Stromal cell of bone marrow (primary cell): ENCODE measurements around the gene HSPG2.
"Not testable (repeated sequence)": the region's sequence is repeated elsewhere in the genome, so short reads cannot be mapped to it uniquely, and the experiment has no call there.

Experiments
- DNase-seq: peaks from one replicate; pipeline ENCODE4 v3.0.0-alpha.2; 2012; ENCODE audit warnings: low read depth

HSPG2 gene

DNA sequence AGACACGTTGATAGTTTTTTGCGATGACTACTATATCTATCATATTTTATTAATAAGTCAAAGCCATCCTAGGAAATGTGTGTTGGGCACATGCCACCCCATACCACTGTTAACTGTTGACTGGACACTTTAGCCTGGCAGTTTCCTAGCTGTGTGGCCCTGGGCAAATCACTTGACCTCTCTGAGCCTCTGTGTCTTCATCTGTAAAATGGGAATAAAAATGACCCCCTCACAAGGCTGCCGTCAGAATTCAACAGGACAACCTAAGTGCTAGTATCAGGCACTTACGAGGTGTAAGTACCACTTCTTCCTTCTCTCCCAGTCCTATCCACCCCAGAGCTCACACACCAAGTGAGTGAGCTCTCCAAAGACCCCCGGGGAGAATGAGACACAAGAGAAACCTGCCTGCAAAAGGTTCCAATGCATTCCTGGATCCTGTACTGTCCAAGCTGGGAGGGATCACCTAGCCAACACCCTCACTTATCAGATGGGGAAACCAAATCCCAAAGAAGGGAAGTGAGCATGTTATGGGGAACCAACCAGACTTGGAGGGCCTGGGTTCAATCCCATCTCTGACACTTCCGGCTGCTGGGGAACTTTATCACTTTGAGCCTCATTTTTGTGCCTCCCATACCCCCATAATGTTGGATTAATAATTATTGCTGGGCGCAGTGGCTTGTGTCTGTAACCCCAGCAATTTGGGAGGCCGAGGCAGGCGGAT is 24.9 kb downstream of the HSPG2 start:
- no peak for DNase-seq

DNA sequence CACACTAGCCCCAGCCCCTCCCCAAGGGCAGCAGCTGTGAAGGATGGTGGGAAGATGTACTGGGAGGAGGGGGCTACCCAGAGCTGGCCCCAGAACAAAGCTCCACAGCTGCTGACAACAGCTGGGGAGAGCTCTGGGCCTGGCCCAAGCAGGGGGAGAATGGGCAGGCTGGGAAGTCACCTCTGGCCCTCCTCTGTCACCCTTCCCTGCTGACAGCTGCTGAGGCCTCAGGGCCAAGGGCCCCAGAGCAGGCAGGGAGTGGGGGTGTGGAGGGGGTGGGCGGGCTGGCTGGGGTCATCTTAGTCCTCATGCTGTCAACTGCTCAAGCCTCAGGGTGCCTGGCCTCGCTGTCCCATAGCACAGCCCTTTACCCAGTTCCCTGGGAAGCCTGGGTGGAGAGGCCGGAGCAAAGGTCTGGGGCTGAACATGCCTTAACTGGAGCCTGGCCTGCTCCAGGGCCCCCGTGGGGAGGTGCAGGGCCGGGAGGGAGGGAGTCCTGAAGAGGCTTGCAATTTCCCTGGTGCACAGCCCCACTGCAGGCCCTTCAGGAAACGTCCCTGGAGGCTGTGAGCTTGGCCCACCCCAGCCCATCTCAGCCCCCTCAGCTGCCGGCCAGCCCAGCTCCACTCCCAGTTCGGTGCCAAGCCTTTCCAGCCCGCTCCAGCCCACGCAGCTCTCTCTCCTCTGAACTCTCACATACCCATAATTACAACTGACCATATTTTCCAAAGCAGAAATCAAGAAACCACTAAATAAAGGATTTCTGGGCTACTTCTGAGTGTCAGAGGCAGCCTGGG is 25.7 kb downstream of the HSPG2 start:
- DNase-seq: peak; percentile 67

DNA sequence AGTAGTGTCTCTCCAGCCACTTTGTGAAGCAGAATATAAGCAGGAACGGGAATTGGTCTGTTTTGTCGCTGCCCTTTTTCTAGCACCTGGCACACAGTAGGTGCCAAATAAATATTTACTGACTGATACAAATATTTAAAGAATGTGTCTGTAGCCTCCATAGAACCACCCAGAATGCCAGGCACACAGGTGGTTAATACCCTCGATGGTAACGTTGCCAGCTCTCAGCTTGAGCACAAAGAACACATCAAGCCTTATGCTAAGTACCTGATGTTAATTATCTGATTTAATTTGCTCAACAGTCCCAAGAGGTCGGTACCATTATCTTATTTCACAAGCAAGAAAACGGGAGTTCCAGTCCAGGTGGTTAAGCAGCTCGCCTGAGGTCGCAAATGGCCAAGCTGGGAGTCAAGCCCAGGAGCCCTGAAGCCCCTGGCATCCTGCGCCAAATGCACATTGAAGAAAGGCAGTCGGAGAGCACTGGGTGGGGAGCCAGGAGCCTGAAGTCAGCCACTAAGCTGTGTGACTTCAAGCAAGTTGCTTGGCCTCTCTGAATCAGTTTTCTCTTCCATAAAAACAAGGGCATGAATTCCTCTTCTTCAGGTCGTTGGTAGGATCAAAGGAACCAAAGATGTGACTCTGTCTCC is 26.4 kb downstream of the HSPG2 start:
- DNase-seq: no peak

DNA sequence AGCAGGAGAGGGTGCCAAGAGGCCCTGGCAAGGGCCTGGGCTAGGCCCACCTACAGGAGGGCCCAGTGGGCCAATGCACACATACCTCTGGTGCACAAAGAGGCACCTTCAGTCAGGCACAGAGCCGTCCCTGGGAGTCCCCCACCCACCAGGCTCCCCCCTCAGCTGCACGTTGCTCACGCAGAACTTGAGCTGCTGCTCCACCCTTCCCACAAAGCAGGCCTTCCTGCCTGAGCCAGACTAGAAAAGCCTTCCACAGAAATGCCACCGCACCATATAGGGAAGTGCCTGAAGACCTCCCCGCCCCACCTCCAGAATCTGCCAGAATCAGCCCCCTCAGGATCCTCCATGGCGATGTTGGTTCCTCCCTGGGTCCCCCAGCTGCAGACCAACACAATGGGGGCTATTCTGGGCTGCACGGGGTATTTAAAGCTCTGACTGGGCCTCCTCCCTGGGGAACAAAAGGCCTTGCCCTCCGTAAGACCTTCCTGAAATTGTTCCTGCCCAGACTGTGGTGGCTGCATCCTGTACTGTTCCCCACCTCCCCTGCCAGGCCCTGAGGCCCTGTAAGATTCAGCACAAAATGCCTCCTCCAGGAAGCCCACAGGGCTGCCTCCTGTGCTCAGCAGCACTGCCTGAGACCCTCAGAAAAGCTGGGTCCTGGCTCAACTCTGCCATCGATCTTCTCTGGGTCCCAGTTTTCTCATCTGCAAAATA is 27.2 kb downstream of the HSPG2 start:
- DNase-seq: peak; percentile 70

DNA sequence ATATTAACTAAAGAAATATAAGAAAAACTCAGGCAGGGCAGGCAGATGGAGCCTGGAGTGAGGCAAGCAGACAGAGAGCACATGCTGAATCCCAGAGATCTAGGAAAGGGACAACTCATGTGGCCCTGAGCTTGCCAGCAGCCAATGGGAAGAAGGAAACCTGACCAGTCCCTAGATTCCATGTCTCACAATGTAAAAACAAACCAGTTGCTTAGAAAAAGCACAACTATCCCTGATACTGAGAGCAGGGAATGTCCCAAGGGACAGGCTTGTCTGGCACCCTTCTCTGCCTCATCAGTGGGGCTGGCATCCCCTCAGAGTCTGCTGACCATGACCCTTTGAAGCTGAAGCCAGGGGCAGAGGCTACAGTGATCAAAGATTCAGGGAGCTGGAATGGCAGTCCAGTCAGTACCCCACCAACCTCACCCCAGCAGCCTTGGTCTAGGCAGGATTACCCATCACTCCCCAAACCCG is 27.8 kb downstream of the HSPG2 start:
- DNase-seq: peak; percentile 87

DNA sequence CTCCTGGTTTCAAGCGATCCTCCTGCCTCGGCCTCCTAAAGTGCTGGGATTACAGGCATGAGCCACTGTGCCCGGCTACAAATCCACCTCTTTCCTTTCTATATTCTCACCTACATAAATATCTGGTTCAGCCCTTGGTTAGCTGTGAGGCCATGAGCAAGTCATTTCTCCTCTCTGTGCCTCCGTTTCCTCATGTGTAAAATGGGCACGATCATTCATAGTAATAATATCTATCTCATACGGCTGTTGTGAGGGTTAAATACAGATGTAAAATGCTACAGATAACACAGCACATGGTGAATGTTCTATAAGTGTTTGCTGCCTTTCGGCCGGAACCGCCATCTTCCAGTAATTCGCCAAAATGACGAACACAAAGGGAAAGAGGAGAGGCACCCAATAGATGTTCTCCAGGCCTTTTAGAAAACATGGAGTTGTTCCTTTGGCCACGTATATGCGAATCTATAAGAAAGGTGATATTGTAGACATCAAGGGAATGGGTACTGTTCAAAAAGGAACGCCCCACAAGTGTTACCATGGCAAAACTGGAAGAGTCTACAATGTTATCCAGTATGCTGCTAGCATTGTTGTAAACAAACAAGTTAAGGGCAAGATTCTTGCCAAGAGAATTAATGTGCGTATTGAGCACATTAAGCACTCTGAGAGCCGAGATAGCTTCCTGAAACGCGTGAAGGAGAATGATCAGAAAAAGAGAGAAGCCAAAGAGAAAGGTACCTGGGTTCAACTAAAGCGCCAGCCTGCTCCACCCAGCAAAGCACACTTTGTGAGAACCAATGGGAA is 29.2 kb downstream of the HSPG2 start:
- DNase-seq: not testable (repeated sequence)

DNA sequence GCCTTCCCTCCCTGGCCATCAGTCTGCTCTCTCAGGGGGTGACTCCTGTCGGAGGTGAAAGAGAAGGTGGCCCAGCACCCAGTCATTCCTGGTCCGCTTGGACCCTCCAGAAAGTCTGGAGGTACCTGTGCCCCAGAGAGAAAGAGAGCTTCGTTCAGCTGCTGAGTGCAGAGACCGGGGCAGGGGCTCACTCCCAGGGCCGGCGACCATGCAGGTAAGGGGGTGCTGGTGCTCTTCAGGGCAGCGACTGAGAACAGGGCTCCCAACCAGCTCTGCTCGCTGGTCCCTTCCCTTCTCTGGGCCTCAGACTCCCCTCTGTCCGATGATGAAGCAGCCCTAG is 30.1 kb downstream of the HSPG2 start:
- DNase-seq: no peak

DNA sequence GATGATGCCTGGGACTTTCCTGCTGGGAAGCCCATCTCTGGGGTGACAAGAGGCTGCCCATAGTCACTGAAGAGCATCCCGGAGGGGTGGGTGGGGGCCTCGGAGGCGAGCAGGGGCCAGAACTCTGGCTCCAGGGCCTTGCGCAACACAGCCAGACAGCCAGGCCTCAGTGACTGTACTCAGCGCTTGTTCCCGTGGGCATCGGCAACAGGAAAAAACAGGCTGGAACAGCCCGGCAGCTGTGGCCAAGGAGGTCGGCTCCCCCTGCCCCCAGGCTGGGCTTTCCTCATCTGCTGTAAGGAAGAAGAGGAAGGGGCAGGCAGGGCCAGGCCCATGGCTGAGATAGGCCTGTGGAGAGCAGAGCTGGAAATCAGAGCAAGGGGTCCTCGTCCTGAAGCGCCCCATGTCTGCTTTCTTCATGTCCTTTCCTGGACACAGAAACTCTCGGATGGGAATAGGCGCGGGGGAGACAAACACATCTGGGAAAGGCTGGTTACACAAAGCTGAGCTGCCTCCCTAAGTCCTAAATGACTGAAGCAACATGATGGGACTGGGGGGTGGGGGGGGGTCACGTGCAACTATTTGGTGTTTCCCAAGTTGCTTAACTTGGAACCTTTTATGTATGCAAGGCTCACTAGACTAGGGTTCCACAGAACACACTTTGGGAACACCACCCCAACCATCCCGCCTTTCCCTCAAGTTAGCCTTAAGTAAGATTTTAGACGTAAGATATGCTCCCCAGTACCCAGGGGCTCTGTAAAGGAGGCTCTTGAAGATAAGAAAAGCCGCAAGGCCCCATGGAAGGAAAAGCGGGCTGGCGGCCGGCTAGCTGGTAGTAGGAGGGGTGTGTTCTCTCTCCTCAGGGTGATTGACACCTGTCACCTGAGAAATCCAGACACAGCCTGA is 30.7 kb downstream of the HSPG2 start:
- DNase-seq: peak; percentile 71

DNA sequence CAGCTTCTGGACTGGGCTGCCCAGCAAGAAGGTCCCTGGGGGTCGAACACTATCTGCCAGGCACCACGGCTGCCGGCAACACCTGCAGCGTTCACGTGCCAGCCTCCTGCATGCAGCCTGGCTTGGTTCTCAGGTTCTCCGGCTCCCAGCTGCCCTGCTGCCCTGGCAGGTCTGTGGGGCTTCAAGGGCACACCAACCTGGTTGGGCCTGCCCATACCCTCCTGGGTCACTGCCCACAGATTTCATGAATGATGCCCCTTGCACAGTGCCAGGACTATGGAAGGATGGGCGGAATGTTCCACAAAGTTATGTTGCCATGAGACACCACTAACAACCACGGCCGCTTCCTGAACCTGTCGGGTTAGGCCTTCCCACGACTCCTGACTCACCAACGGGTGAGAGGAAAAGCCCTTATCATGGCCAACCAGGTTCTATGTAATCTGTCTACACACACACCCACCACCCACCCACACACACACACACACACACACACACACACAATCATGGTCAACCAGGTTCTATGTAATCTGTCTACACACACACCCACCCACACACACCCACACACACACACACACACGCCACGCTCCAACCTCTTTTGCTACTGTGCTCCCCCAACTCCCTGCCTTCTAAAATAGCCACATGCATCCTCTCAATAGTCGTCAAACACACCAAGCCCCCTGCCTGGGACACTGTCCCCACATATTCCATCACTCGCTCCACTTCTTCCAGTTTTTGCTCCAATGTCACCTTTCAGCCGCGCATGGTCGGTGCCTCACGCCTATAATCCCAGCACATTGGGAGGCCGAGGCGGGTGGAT is 32.2 kb downstream of the HSPG2 start:
- peak; percentile 55 for DNase-seq

DNA sequence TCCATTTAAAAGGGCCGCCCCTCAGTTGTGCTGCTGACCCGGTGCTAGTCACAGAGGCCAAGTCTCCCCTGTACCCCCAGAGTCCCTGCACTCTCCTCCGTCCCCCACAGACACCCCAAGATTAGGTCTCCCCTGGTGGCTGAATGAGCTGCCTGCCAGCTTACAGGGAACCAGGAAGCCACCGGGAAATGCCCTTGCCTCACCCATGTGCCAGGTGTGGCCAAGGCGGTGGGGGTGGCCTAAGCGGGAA is 32.7 kb downstream of the HSPG2 start:
- DNase-seq: no peak

DNA sequence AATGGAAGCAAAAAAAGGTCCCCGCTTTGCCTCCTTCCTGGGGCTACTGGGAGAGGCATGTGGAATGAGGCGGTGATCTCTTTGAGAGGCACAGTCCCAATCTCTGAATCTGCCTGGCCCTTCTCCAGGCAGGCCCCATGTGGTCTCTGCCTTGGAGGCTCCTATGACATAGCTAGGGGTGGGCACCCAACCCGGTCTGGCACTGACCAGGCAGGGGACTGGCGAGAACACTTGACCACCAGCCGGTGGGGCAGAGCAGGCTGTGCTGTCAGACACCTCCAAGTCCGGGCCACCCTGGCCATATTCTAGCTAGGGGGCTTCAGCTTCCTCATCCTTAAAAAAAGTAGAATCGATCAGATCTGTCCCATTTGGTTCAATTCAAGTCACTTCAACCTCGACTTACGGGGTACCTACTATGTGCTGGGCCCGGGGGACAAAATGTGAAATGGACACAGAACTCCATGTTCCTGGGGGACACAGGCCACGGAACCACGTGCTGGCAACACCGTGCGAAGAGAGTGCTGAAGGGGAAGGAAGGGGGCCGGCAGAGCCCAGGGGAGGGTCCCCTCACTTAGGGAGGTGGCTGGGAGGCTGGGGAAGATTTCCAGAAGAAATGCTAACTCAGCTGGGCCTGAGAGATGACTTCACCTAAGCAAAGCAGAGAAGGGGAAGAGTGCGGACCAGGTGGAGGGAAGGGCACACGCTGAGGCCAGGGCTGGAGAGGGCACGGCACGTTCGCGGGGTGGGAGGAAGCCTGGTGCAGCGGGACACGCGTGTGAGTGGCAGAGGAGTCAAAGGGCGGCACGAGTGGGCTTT is 33.3 kb downstream of the HSPG2 start:
- no peak for DNase-seq

DNA sequence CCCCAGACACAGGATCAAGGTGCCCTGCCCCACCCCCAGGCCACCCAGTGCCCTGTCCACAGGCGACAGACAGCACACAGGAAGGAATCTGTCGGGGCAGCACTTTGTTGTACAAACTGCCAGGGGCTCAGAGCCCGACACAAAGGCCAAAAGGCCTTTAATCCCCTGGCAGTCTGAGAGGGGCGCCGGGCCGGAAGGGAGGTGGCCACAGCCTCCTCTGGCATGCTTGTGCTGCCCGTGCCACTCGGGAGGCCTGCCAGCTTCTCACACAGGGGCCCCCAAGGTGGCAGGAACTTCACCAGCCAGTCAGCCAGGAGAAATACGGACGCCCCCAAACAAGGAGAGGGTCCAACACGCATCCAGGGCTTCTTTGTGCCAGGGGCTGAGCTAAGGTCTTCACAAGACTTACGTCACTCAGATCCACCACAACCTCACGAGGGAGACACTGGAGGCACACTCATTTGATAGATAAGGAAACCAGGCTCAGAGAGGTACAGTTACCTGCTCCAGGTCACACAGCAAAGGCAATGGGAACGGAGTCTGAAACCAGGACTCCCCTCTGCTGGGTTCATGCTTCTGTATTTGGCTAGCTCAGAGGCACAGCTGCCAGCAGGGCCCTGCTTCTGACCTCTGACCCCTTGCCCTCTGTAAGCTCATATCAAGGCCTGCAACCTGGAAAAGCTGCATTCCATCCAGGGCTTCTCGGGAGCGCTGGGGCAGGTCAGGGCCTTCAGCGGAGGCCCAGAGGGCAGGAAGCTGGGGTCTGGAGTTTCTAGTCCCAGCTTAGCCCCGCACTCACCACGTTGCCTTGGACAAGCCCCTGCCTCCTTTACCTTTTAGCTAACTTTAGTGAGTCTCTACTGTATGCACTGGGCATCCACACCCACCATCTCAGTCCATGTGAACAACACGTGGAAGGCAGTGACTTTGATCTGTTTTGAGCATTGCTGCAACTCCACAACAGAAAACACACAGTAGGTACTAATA is 34.8 kb downstream of the HSPG2 start:
- no peak for DNase-seq

DNA sequence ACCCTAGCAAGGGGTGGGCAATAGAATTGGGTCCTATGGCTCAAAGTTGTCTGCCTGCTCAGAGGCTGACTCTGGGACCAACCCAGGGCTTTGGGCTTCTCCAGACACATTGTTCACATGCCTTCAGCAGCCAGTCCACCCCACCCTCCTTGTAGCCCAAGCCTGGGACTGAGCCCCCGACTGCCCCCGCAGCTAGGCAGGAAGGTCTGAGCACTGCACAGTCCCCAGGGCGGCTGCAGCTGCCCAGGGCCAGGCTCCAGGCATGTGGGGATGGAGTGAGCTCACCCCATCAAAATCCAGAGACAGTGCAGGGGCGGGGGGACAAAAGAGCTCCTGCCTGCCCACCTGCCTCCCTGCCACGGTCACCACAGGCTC is 35.6 kb downstream of the HSPG2 start:
- DNase-seq: peak; percentile 21

DNA sequence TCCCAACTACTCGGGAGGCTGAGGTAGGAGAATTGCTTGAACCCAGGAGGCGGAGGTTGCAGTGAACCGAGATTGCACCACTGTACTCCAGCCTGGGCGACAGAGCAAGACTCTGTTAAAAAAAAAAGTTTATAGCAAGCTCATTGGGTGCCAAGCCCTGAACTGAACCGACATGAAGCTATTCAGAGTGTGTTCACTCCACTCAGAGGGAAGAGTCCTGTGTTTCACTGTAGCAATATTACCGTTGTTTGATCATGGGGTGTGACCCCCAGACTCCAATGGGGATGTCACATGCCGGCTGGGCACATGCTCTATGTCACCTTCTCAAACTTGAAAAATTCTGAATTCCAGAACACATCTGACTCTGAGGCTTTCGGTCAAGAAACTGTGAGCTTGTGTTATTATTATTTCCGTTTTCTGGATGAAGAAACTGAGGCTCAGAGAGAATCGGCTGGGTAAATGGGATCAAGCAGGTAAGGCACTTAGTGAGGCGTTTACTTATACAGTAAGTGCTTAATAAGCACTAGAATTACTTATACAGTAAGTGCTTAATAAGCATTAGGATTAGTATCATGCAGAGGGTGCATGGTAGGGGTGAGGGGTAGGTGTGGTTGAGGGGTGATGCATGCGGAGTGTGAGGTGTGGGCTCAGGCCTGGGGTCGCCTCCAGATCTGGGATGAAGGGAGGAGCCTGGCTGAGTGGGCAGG is 36.2 kb downstream of the HSPG2 start:
- DNase-seq: no peak

DNA sequence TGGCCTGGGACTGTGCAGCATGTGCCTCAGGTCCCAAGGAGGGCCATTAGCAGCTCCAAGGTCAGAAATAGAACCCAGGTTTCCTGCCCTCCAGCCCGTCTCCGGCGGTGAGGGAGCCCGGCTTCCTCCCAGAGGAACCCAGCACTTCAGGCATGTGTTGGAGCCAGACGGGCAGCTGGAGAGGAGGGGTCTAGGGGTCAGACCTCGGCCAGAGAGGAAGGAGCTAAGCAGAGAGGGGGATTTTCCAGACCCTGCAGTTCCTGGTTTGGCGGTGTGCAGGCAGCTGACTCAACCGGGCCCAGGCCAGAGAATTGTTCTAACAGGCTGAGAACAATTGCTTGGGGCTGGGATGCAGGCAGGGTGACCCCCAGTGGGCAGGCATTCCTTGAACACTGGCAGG is 37.1 kb downstream of the HSPG2 start:
- no peak for DNase-seq

DNA sequence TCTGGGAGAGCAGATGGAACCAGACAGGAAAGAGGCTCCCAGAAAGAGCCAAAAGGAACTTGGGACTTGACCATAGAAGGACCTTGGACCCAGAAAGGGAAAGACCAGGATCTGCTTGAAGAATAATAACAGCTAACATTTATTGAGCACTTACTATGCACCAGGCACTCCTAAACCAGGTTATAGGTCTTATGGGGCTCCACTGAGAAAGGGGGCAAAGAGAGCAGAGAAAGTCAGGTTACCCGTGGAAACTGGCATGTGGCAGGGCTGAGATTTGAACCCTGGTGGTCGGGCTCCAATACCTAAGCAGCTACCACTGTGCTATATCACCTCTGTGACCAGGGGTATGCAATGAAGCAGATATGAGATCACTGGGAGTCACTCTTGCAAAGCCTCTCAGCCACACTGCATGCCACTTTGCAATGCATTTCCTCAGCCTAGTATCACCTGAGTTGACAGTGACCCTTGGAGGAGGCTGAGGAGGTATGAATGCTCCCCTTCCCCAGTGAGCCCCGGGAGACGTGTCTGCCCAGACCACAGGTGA is 37.8 kb downstream of the HSPG2 start:
- DNase-seq: no peak
